Peyer's patch (tissue), 4 donors: ENCODE measurements around the gene AUNIP.

Source experiments
- CTCF ChIP-seq, 6 experiments: fragments of 450-650 bp in 4 of 6; fragments of 200-600 bp in 2 of 6; sonication (generic) in 1 of 6; IDR thresholded peaks; one replicate each; pipeline ENCODE4 v1.5.1; 2017 to 2019; ENCODE audit warnings: antibody characterized with exemption in 6 of 6, mild to moderate bottlenecking in 3 of 6, moderate library complexity in 1 of 6
- POLR2A ChIP-seq, 2 donors: fragments of 450-650 bp; IDR thresholded peaks; one replicate each; pipeline ENCODE4 v1.5.1; 2017; ENCODE audit warnings: antibody characterized with exemption in 2 of 2, mild to moderate bottlenecking in 2 of 2, moderate library complexity in 2 of 2

GRCh38 chr1:25904943-25905679, 45.9 kb upstream of the AUNIP start:
- TF ChIP-seq CTCF (IDR thresholded peaks at IDR 0.05): no peak
- no peak for TF ChIP-seq POLR2A (IDR thresholded peaks at IDR 0.05)
